Left renal pelvis (tissue), 4 donors: ENCODE measurements around the gene LIPA. TPM values are rescaled to one million over a fixed set of nuclear protein-coding genes. Genes with fewer than 3 reads are reported as not detected.
"Not testable (repeated sequence)": the region's sequence is repeated elsewhere in the genome, so short reads cannot be mapped to it uniquely, and the experiment has no call there.

Source experiments
- DNase-seq, 4 donors: peaks; one replicate each; pipeline ENCODE4 v3.0.0-alpha.2; 2013; ENCODE audit warnings: low read depth in 4 of 4, low spot score in 3 of 4
- polyA plus RNA-seq, 4 donors: library from polyadenylated mRNA; unstranded; fragments of 120-200 nt; gene quantifications; one replicate each; pipeline ENCODE4 v1.2.1, GENCODE V29; 2013; ENCODE audit not compliant: insufficient read length in 4 of 4

Gene LIPA
- 10 to 100 TPM; 36.3 to 67.7 (median 52.7) TPM for polyA plus RNA-seq

- DNase-seq = peak; percentile 82 to 91 (median 84)
Observed at GRCh38 chr10:89251409-89252224, at the start of gene LIPA. Gene LIPA (minus strand): TSS chr10:89251775. CDS start chr10:89247648, 4,127 bp downstream.

GRCh38 chr10:89301232-89301631, 49.7 kb upstream of the LIPA start:
- DNase-seq = no peak

- DNase-seq = no peak
Observed at GRCh38 chr10:89299031-89299430, 47.5 kb upstream of the LIPA start.

GRCh38 chr10:89297791-89298190, 46.2 kb upstream of the LIPA start:
- no peak for DNase-seq

GRCh38 chr10:89297356-89297755, 45.8 kb upstream of the LIPA start:
- DNase-seq = no peak

GRCh38 chr10:89296220-89296648, 44.7 kb upstream of the LIPA start:
- DNase-seq = no peak

- no peak for DNase-seq
Observed at GRCh38 chr10:89295597-89295996, 44.0 kb upstream of the LIPA start.

GRCh38 chr10:89294721-89295239, 43.2 kb upstream of the LIPA start:
- DNase-seq = no peak

GRCh38 chr10:89285303-89285702, 33.7 kb upstream of the LIPA start:
- not testable (repeated sequence) for DNase-seq

GRCh38 chr10:89284711-89285110, 33.1 kb upstream of the LIPA start:
- not testable (repeated sequence) for DNase-seq

GRCh38 chr10:89283936-89284475, 32.4 kb upstream of the LIPA start:
- peak in 1 of 4 donors; percentile 57 for DNase-seq

GRCh38 chr10:89283025-89283935, 31.7 kb upstream of the LIPA start:
- peak in 1 of 4 donors; percentile 35 for DNase-seq

GRCh38 chr10:89281606-89282395, 30.2 kb upstream of the LIPA start:
- no peak for DNase-seq

- no peak for DNase-seq
Observed at GRCh38 chr10:89280508-89280907, 28.9 kb upstream of the LIPA start.

- no peak for DNase-seq
Observed at GRCh38 chr10:89279421-89279869, 27.9 kb upstream of the LIPA start.

GRCh38 chr10:89278900-89279392, 27.4 kb upstream of the LIPA start:
- DNase-seq = no peak

- peak in 1 of 4 donors; percentile 41 for DNase-seq
Observed at GRCh38 chr10:89278034-89278535, 26.5 kb upstream of the LIPA start.

- no peak for DNase-seq
Observed at GRCh38 chr10:89275383-89275782, 23.8 kb upstream of the LIPA start.

GRCh38 chr10:89274928-89275327, 23.4 kb upstream of the LIPA start:
- DNase-seq = no peak

GRCh38 chr10:89273680-89274079, 22.1 kb upstream of the LIPA start:
- DNase-seq = no peak
